Spleen (tissue), 7 donors: ENCODE measurements around the gene TP73.

Experiments
- POLR2A ChIP-seq, 3 donors: fragments of 450-650 bp; IDR thresholded peaks; one replicate each; pipeline ENCODE4 v1.5.1; 2017; ENCODE audit warnings: antibody characterized with exemption in 3 of 3, mild to moderate bottlenecking in 1 of 3
- POLR2AphosphoS5 ChIP-seq, 3 donors: sonication (generic); formaldehyde crosslinking; IDR thresholded peaks; one replicate each; pipeline ENCODE4 v1.5.1; 2017; ENCODE audit warnings: antibody characterized with exemption in 3 of 3
- TF ChIP-seq, protein P1 (sequence below), 11 experiments: fragments of 200-600 bp in 7 of 11; fragments of 450-650 bp in 4 of 11; sonication (generic) in 4 of 11; IDR thresholded peaks in 8 of 11; conservative IDR thresholded peaks in 3 of 11; 1 replicate in 7 of 11; 2 replicates in 4 of 11; pipeline versions ENCODE4 v1.4.0 to v1.8.0; 2016 to 2021; ENCODE audit warnings: antibody characterized with exemption in 11 of 11, inconsistent platforms in 4 of 11, mild to moderate bottlenecking in 1 of 11
- donor health status: DM: no; HTN: no; CAD: no; lungs with moderate emphysema.
- donor health status: DM: no; HTN: no; CAD: no.
- donor health status: DM: no; HTN: no; CAD: no.

DNA sequence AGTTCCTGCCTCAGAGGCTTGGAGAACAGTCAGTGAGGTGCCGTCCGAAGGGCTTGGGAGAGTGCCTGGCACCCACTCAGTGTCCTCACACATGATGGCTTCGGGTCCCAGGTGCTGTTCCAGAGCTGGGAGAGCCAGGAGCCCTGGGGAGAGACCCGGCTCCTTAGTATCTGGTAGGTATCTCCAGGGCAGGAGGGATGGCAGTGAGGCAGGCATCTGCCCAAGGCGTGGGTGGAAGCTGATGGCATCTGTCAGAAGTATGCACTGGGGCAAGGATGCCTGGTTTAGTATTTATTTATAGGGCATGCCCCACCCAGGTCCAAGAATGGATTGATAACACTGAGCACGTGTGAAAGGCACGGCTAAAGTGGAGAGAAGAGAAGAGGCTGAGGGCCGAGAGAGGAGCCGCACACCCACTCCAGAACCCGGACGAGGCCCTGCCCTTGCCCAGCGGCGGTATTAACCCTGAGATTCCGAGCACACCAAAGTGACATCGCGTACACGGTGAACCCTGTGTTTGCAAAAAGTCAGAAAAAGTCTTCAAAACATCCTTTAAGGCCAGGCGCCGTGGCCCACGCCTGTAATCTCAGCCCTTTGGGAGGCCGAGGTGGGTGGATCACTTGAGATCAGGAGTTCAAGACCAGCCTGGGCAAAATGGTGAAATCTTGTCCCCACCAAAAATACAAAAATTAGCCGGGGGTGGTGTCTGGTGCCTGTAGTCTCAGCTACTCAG lies 2.4 kb downstream of the TP73 start:
- TF ChIP-seq, protein P1, sequence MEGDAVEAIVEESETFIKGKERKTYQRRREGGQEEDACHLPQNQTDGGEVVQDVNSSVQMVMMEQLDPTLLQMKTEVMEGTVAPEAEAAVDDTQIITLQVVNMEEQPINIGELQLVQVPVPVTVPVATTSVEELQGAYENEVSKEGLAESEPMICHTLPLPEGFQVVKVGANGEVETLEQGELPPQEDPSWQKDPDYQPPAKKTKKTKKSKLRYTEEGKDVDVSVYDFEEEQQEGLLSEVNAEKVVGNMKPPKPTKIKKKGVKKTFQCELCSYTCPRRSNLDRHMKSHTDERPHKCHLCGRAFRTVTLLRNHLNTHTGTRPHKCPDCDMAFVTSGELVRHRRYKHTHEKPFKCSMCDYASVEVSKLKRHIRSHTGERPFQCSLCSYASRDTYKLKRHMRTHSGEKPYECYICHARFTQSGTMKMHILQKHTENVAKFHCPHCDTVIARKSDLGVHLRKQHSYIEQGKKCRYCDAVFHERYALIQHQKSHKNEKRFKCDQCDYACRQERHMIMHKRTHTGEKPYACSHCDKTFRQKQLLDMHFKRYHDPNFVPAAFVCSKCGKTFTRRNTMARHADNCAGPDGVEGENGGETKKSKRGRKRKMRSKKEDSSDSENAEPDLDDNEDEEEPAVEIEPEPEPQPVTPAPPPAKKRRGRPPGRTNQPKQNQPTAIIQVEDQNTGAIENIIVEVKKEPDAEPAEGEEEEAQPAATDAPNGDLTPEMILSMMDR (IDR thresholded peaks at IDR 0.05 in 8 of 11, conservative IDR thresholded peaks at IDR 0.05 in 3 of 11), result no peak
- TF ChIP-seq POLR2A (IDR thresholded peaks at IDR 0.05) (no peak), POLR2AphosphoS5 (IDR thresholded peaks at IDR 0.05) (no peak)
